ENCODE measurements around the gene PATE2. TPM values are rescaled to one million over a fixed set of nuclear protein-coding genes. Genes with fewer than 3 reads are reported as not detected.

PATE2 gene
- total RNA-seq, 2 donors from 2014 or later, result not detected

DNA sequence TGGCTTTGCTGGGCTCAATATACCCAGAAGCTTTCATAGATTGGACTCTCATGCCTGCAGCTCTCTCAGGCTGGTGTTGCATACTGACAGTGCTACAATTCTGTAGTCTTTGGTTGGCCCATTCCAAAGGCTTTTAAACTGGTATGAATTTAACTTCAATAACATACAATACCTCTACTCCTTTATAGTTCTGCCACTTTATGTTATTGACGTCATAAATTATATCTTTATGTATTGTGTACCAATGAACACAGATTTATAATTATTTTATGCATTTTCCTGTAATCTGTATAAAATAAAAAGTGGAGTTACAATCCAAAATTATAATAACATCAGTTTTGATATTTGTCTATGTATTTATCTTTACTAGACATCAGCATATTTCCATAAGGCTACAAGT, 16.2 kb downstream of the PATE2 start:
- TF ChIP-seq, protein P1, sequence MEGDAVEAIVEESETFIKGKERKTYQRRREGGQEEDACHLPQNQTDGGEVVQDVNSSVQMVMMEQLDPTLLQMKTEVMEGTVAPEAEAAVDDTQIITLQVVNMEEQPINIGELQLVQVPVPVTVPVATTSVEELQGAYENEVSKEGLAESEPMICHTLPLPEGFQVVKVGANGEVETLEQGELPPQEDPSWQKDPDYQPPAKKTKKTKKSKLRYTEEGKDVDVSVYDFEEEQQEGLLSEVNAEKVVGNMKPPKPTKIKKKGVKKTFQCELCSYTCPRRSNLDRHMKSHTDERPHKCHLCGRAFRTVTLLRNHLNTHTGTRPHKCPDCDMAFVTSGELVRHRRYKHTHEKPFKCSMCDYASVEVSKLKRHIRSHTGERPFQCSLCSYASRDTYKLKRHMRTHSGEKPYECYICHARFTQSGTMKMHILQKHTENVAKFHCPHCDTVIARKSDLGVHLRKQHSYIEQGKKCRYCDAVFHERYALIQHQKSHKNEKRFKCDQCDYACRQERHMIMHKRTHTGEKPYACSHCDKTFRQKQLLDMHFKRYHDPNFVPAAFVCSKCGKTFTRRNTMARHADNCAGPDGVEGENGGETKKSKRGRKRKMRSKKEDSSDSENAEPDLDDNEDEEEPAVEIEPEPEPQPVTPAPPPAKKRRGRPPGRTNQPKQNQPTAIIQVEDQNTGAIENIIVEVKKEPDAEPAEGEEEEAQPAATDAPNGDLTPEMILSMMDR (IDR thresholded peaks at IDR 0.05), result no peak

DNA sequence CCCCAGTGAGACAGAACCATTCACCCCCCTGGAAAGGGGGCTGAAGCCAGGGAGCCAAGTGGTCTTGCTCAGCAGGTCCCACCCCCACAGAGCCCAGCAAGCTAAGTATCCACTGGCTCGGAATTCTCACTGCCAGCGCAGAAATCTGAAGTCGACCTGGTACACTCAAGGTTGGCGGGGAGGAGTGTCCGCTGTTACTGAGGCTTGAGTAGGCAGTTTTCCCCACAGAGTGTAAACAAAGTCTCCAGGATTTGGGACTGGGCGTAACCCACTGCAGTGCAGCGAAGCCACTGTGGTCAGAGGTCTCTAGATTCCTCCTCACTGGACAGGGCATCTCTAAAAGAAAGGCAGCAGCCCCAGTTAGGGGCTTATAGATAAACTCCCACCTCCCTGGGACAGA, 22.6 kb downstream of the PATE2 start:
- no peak overlapping the region for H3K4me3 ChIP-seq
- no peak overlapping the region for H3K27ac ChIP-seq
- H3K27me3 ChIP-seq, result no peaks in the 10 kb centered on the region
- no peak overlapping the region for H3K9ac ChIP-seq (ENCODE audit: low read depth in 2 of 2, low read length in 2 of 2)
- DNase-seq, result no peak
- intact Hi-C loops (cut with DNase I), result no loop called here
- TF ChIP-seq, protein P1 (IDR thresholded peaks at IDR 0.05), result no peak
- H3K36me3 ChIP-seq, result no peaks in the 10 kb centered on the region
- H3K4me1 ChIP-seq, result no peaks in the 10 kb centered on the region
- no peaks in the 10 kb centered on the region for H3K9me3 ChIP-seq

More for the DNA sequence above, 16.2 kb downstream of the PATE2 start:
- Histone ChIP-seq H3K27ac (no peak overlapping the region), H3K4me3 (no peak overlapping the region), H3K9me3 (no peaks in the 10 kb centered on the region), H3K27me3 (no peaks in the 10 kb centered on the region), H3K4me1 (no peaks in the 10 kb centered on the region), H3K9ac (ENCODE audit: low read depth in 2 of 2, low read length in 2 of 2) (no peak overlapping the region), H3K36me3 (no peaks in the 10 kb centered on the region)
- DNase-seq, result no peak
- intact Hi-C loops (cut with DNase I), result no loop called here

DNA sequence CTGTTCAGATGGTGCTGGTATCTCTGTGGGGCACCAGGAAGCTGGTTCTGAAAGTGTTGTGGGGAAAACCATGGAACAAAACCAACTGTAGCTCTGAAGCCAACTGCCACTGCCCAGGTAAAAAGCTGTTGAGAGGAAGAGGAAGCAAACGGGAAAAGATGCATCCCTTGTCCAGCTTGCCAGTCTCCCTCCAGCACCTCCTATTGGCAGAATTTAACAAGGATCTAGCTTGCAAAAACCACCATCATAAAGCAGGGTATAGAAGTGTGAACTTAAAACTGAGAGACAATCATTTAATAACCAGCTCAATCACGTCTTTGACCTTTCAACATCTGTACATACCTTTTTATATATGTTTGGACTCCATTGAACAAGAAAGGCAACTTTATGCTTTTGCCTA, 28.0 kb downstream of the PATE2 start:
- H3K27ac ChIP-seq, result no peak overlapping the region
- no peaks in the 10 kb centered on the region for H3K36me3 ChIP-seq
- no peak overlapping the region for H3K9ac ChIP-seq (ENCODE audit: low read depth in 2 of 2, low read length in 2 of 2)
- H3K27me3 ChIP-seq, result no peaks in the 10 kb centered on the region
- TF ChIP-seq, protein P1 (IDR thresholded peaks at IDR 0.05), result no peak
- H3K4me3 ChIP-seq, result no peak overlapping the region
- H3K9me3 ChIP-seq, result no peaks in the 10 kb centered on the region
- no peak for DNase-seq
- H3K4me1 ChIP-seq, result no peaks in the 10 kb centered on the region
- intact Hi-C loops (cut with DNase I), result no loop called here

GRCh38 chr11:125745979-125746378, 32.6 kb downstream of the PATE2 start, which contains the start of gene PATE1:
Gene PATE1, plus strand, starts transcription at chr11:125746279. Its CDS starts 26 bp downstream, at chr11:125746305.
- Histone ChIP-seq H3K4me1 (no peaks in the 10 kb centered on the region), H3K9me3 (no peaks in the 10 kb centered on the region), H3K9ac (ENCODE audit: low read depth in 2 of 2, low read length in 2 of 2) (no peak within 1 kb of the TSS), H3K27me3 (no peaks in the 10 kb centered on the region), H3K27ac (no peak within 1 kb of the TSS), H3K4me3 (no peak within 1 kb of the TSS), H3K36me3 (no peaks in the 10 kb centered on the region)
- intact Hi-C loops (cut with DNase I), result no loop called here
- TF ChIP-seq, protein P1 (IDR thresholded peaks at IDR 0.05), result no peak
- no peak for DNase-seq

- Histone ChIP-seq H3K27ac (no peak overlapping the region), H3K27me3 (no peaks in the 10 kb centered on the region), H3K4me3 (no peak overlapping the region), H3K4me1 (no peaks in the 10 kb centered on the region), H3K9me3 (no peaks in the 10 kb centered on the region), H3K9ac (ENCODE audit: low read depth in 2 of 2, low read length in 2 of 2) (no peak overlapping the region), H3K36me3 (no peaks in the 10 kb centered on the region)
- intact Hi-C loops (cut with DNase I), result no loop called here
- DNase-seq, result no peak
- TF ChIP-seq, protein P1 (IDR thresholded peaks at IDR 0.05), result no peak
Measured at GRCh38 chr11:125743681-125744080, 34.9 kb downstream of the PATE2 start.
